Body of pancreas (tissue), 4 donors: ENCODE results near the gene HSDL2.

Experiments
- CTCF ChIP-seq, 7 experiments: fragments of 450-650 bp in 4 of 7; fragments of 200-600 bp in 3 of 7; sonication (generic) in 3 of 7; IDR thresholded peaks; one replicate each; pipeline ENCODE4 v1.5.1; 2016 to 2019; ENCODE audit warnings: antibody characterized with exemption in 7 of 7
- POLR2A ChIP-seq, 3 donors: fragments of 450-650 bp; IDR thresholded peaks; one replicate each; pipeline ENCODE4 v1.6.1; 2016; ENCODE audit warnings: antibody characterized with exemption in 3 of 3, mild to moderate bottlenecking in 2 of 3

GRCh38 chr9:112384219-112384618 is 4.3 kb downstream of the HSDL2 start:
- TF ChIP-seq CTCF (IDR thresholded peaks at IDR 0.05) (no peak), POLR2A (IDR thresholded peaks at IDR 0.05) (no peak)
